GM18519 (cell line): ENCODE measurements around the gene KRTAP3-1.
"Not testable (repeated sequence)": the region's sequence is repeated elsewhere in the genome, so short reads cannot be mapped to it uniquely, and the experiment has no call there.

Experiments used
- ATAC-seq: cut with Tn5 transposase; IDR thresholded peaks from one replicate; pipeline ENCODE4 v1.9.1; 2021; ENCODE audit warnings: mild to moderate bottlenecking, moderate library complexity; ENCODE audit not compliant: unreplicated experiment, low FRiP score

KRTAP3-1 gene

DNA sequence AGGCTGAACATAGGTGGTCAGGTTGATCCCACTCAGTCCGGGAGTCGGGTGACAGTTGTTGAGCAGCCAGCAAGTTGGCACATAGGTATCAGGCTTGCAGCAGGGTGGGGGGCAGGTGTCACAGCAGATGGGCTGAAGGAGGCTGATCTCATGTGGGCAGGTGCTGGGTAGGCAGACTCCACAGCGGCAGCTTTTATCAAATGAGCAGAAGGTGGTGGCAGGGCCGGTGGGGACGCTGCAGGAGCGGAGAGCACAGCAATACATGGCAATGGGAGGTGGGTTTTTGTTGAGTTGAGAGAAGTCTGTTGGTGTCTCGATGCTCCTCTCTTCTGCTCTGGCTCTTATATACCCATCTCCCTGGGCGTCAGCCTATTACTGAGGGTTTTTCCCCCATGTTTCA, at the start of gene KRTAP3-1:
TSS of gene KRTAP3-1 (minus strand) at position 318 of the 400 bp plus-strand sequence. CDS start at position 264, 54 bp downstream.
- ATAC-seq = no peak

DNA sequence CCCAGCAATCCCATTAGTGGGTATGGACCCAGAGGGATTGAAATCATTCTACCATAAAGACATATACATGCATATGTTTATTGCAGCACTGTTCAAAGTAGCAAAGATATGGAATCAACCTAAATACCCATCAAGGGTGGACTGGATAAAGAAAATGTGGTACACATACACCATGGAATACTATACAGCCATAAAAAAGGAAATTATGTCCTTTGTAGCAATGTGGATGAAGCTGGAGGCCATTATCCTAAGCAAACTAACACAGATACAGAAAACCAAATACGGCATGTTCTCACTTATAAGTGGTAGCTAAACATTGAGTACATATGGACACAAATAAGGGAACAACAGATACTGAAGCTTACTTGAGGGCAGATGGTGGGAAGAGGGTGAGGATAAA, 48.6 kb upstream of the KRTAP3-1 start:
- no peak for ATAC-seq

DNA sequence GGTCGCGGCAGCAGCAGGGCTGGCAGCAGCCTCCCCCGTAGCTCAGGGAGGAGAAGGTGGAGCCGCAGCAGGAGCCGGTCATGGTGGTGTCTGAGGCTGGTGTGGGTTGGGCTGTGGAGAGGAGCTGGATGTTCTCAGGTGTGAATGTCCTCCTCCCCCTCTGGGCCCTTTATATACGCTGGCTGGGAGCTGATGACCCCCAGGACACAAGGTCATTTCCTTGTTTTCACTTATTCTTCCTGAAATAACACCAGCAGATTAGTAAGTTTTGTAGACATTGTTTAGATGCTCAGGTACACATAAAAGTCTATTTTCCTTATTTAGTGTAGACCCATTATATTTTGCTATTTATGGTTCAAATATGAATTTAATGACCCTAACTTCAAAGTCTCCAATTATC, 46.2 kb upstream of the KRTAP3-1 start, which contains the start of gene KRTAP2-2:
TSS of gene KRTAP2-2 (minus strand) at position 101 of the 400 bp plus-strand sequence. CDS start at position 82, 19 bp downstream.
- not testable (repeated sequence) for ATAC-seq

DNA sequence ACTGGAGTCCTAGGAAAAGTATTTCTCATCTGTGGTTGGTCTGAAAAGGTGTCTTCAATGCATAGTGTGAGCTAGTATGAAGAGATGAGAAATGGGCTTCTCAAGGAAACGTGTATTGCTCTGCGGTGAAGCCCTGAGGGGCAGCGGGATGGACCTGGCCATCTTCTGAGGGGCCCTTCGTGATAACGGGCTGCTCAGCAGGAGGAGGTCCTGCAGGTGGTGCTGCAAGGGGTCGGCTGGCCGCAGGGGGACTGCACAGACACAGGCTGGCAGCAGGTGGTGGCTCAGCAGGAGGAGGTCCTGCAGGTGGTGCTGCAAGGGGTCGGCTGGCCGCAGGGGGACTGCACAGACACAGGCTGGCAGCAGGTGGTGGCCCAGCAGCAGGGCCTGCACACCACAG, 45.6 kb upstream of the KRTAP3-1 start:
- not testable (repeated sequence) for ATAC-seq

DNA sequence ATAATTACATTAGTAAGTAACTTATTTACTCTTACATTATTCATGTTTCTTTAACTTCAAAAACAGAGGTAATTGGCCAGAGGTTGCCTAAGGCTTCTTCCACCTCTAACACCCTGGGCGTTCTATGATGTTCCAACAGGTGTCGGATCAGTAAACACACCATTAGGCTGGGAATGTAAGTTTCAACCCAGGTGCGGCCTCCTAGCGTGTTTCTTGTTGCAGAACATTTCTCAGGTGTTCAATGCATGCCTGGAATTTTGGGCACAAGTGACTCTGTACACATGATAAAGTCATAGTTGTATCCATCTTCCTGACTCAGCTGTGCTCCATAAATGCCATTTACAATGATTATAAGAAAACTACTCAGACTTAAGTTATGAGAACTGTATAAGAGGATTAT, 45.1 kb upstream of the KRTAP3-1 start:
- no peak for ATAC-seq

DNA sequence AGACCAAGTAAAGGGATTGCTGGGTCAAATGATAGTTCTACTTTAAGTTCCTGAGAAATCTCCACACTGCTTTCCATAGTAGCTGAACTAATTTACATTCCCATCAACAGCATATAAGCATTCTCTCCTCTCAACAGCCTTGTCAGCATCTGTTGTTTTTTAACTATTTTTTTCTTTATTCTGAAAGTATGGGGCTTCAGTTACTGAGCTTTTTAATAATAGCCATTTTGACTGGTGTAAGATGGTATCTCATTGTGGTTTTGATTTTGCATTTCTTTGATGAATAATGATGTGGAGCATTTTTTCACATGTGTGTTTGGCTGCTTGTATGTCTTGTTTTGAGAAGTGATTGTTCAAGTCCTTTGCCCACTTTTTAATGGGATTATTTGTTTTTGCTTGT, 43.6 kb upstream of the KRTAP3-1 start:
- no peak for ATAC-seq

DNA sequence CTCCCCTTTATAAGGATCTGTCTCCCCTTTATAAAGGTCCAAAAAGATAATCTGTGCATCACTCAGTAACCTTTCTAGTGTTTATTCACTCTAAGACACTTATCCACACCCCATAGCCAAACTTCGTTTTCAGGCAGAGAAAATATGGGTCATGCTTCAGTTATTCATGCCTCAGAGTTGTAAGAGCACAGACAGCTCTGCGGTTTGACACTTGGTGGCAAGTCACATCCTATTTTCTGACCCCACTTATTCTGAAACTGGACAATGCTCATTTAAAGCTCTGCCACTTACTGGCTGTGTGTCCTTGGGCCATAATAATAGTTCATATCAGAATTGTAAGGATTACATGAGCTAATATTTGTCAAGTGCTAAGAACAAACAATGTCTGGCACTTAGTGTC, 40.2 kb upstream of the KRTAP3-1 start:
- ATAC-seq = no peak

DNA sequence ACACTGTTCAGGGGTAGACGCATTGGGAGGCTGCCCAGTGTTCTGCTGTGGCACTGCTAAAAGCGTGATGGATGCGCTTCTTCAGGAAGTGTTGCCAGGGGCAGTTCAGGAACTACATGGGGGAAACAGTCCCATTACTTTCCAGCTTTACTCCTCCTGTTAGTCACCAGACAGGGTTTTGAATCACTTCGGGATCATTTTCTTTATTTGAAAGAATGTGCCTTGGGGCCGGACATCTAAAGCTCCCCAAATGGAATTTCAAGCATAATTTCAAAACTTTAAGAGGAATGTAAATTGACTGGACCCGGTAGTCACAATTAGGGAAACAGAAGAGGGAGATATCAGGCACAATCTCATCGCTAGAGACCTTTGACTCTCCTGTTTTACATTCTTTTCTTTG, 39.5 kb upstream of the KRTAP3-1 start:
- ATAC-seq = no peak

DNA sequence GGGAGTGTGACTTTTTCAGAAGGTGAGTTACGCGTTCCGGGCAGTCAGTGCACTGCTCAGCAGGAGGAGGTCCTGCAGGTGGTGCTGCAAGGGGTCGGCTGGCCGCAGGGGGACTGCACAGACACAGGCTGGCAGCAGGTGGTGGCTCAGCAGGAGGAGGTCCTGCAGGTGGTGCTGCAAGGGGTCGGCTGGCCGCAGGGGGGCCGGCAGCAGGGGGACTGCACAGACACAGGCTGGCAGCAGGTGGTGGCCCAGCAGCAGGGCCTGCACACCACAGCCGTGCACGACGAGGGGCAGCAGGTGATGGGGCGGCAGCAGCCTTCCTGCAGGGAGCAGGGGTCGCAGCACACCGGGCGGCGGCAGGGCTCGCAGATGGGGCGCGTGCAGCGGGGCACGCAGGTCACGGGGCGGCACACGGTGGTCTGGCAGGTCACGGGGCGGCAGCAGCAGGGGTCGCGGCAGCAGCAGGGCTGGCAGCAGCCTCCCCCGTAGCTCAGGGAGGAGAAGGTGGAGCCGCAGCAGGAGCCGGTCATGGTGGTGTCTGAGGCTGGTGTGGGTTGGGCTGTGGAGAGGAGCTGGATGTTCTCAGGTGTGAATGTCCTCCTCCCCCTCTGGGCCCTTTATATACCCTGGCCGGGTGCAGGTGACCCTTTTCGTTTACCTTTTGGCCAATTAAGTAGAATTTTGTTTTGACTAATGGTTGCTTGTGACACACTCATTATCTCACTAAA, 38.0 kb upstream of the KRTAP3-1 start, which contains the start of gene KRTAP2-1:
TSS of gene KRTAP2-1 (minus strand) at position 582 of the 731 bp plus-strand sequence. CDS start at position 533, 49 bp downstream.
- ATAC-seq = not testable (repeated sequence)

DNA sequence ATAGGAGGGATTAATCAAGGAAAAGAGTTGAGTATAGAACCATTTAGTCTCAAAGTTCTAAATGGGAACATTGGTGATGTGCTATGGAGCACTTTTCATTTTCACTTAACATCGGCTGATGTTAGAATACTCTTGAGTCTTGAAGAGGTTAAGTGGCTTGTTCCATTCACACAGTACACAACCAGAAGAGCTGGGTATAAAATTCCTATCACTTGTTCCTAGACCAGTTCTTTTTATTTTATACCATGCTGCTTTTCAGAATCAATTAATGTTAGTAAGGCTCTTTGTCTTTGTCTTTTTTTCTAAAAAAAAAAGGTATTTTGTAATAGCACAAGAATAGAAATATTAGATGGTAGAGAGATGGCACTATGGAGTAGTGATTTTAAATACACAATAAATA, 34.0 kb upstream of the KRTAP3-1 start:
- no peak for ATAC-seq

DNA sequence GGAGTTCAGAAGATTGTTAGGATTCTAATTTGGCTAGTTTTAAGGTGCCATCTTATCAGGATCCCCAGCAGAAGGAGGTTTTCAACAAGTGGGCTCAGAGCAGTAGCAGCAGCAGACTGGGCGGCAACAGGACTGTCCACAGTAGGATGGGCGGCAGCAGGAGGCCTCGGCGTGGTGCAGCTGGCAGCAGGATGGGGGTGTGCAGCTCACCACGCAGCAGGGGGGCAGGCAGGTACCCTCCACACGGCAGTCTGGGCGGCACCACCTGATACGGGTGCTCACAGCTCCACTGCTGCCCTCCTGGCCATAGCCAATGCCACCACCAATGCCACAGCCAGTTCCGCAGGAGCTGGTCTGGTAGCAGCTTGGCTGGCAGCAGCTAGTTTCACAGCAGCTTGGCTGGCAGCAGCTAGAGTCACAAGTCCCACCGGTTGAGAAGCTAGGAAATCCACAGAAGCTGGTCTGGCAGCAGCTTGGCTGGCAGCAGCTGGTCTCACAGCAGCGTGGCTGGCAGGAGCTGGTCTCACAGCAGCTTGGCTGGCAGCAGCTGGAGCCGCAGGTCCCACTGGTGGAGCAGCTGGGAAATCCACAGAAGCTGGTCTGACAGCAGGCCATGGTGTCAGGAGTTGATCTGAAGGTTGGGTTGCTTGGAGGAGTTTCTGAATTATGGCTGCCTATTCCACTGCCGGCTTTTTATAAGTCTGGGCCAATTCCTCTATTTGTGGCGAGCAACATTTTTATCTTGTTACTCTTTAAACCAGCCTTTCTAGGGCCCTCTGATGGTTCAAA, 32.0 kb upstream of the KRTAP3-1 start, which contains the start of gene KRTAP1-1:
TSS of gene KRTAP1-1 (minus strand) at position 668 of the 789 bp plus-strand sequence. CDS start at position 615, 53 bp downstream.
- ATAC-seq = not testable (repeated sequence)

DNA sequence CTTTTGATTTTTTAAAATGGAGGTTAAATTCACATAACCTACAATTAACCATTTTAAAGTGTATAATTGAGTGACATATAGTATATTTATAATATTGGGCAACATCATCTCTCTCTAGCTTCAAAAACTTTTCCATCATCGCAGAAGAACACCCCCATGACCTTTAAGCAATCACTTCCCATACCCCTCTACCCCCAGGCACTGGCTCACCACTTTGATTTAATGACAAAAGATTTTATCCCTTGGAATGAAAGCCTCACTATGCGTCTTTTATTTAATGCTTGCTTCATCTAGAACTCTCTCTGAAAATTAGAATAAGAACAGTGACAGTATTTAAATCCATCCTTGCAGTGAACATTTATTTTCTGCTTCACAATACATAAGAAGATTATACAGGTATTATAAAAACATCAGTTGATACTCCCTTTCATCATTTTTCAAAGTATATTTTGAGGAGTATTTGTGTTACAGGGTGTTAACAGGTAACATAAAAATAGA, 29.0 kb upstream of the KRTAP3-1 start:
- no peak for ATAC-seq

DNA sequence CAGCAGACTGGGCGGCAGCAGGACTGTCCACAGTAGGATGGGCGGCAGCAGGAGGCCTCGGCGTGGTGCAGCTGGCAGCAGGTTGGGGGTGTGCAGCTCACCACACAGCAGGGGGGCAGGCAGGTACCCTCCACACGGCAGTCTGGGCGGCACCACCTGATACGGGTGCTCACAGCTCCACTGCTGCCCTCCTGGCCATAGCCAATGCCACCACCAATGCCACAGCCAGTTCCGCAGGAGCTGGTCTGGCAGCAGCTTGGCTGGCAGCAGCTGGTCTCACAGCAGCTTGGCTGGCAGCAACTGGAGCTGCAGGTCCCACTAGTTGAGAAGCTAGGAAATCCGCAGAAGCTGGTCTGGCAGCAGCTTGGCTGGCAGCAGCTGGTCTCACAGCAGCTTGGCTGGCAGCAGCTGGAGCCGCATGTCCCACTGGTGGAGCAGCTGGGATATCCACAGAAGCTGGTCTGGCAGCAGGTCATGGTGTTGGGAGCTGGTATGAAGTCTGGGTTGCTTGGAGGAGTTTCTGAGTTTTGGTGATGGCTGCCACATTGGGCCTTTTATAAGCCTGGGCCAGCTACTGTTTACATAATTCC, 25.5 kb upstream of the KRTAP3-1 start, which contains the start of gene KRTAP1-3:
TSS of gene KRTAP1-3 (minus strand) at position 529 of the 590 bp plus-strand sequence. CDS start at position 476, 53 bp downstream.
- not testable (repeated sequence) for ATAC-seq

DNA sequence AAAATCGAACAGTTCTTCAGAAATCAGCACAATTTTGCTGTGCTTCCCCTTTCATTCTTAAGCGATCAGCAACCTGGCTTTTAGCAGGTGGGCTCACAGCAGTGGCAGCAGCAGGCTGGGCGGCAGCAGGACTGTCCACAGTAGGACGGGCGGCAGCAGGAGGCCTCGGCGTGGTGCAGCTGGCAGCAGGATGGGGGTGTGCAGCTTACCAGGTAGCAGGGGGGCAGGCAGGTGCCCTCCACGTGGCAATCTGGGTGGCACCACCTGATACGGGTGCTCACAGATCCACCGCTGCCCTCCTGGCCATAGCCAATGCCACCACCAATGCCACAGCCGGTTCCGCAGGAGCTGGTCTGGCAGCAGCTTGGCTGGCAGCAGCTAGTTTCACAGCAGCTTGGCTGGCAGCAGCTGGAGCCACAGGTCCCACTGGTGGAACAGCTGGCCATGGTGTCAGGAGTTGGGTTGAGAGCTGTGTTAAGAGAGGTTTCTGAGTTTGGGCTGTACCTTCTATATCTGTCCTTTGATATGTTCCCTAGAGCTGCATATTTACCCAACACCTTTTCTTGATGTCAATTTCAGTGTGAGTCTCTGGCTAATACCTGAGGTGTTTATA, 20.8 kb upstream of the KRTAP3-1 start, which contains the start of gene KRTAP1-4:
TSS of gene KRTAP1-4 (minus strand) at position 563 of the 613 bp plus-strand sequence. CDS start at position 446, 117 bp downstream.
- no peak for ATAC-seq

DNA sequence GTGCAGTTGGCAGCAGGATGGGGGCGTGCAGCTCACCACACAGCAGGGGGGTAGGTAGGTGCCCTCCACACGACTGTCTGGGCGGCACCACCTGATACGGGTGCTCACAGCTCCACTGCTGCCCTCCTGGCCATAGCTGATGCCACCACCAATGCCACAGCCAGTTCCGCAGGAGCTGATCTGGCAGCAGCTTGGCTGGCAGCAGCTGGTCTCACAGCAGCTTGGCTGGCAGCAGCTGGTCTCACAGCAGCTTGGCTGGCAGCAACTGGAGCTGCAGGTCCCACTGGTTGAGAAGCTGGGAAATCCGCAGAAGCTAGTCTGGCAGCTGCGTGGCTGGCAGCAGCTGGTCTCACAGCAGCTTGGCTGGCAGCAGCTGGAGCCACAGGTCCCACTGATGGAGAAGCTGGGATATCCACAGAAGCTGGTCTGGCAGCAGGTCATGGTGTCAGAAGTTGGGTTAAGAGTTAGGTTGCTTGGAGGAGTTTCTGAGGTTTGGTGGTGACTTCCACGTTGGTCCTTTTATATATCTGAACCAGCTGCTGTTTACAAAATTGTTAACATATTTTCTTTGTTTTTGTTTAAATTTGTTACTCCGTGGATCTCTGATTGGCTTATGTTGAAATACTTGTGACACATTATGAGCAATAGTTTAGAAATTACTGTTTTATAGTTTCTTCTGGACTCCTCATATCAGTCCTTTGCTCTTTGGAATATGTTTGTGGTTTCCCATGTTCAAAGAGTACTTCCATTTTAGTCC, 18.0 kb upstream of the KRTAP3-1 start, which contains the start of gene KRTAP1-5:
TSS of gene KRTAP1-5 (minus strand) at position 494 of the 757 bp plus-strand sequence. CDS start at position 441, 53 bp downstream.
- no peak for ATAC-seq

DNA sequence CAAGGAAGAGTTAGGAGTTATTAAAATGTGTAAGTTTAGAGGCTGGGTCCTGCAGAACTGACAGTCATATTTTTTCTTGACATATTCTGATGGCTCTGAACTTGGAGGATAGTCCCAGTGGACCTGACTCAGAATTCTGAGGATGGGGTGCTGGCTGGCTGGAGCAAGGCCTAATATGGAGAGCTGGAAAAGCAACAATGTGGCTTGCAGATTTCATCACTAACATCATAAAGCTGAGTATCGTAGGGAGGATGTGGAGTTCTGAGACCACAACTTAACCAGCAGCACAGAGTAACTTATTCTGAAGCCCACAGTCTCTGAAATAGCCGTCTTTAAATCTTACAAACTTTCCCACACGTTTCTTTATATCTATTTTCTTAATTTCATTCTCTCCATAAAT, 15.8 kb upstream of the KRTAP3-1 start:
- no peak for ATAC-seq

DNA sequence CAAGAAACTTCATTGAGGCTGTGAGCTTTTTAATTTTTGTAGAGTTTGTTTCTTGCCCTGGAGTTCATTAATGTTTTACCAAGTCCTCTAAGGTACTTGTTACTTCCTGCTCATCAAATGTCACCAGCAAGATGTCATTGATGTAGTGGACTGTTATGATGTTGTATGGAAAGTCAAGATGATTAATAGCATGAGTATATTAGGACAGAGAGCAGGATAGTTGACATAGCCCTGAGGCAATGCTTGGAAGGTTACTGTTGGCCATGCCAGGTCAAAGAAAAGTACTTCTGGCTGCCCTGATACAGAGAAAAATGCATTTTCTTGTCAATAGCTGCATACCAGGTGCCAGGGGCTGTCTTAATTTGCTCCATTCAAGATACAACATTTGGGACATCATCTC, 11.4 kb upstream of the KRTAP3-1 start:
- no peak for ATAC-seq

DNA sequence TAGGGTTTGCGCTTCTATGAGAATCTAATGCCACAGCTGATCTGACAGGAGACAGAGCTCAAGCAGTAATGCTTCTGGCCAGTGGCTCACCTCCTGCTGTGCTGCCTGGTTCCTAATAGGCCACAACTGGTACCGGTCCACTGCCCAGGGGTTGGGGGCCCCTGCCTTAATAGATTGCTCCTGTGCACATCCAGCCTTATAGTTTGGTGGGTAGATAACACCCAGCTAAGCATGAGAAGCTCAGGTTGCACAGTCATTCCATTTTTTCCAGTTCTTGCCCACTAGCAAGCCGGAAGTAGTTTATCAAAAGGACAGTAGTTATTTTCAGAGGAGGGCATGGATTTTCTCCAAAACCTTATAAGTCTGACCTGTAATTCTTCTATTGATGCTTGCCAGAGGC, 10.5 kb upstream of the KRTAP3-1 start:
- ATAC-seq = no peak

DNA sequence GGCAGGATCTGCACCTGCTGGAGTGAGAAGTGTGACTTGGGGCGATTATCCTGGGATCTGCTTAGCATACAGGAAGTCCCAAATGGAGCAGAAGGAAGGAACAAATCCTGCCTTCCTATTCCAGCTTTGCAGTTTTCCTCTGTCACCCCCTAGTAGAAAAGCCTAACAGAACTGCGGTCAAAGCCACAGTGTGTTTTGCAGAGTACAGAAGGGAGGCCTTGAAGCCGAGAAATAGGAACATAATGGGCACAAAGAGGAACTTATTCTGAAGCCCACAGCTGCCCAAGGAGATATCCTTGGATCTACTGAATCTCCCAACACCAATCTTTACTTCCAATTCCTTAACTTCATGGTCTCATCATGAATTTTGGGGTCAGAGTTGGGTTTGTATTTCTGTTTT, 9.6 kb upstream of the KRTAP3-1 start:
- no peak for ATAC-seq
